Measurements from ENCODE around the gene NIM1K.

The NIM1K gene

DNA sequence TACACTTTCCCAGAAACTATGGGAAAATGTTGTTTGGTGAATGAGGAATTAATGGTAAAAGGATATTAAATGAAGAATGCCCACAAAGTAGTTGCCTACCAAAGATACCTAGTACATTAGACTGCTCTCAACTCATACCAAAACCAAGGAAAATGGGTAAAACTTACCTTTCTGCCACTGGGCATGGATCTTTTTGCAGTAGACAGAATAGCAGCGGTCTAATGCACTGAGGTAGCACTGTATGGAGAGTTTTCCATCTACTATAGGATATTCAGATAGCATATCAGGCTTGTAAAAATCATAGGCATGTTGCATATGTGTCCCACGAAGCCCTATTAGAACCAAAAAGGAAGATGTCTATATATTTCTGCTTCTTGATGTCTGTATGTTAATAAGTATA lies 104.8 kb downstream of the NIM1K start:
- TF ChIP-seq, protein P1, sequence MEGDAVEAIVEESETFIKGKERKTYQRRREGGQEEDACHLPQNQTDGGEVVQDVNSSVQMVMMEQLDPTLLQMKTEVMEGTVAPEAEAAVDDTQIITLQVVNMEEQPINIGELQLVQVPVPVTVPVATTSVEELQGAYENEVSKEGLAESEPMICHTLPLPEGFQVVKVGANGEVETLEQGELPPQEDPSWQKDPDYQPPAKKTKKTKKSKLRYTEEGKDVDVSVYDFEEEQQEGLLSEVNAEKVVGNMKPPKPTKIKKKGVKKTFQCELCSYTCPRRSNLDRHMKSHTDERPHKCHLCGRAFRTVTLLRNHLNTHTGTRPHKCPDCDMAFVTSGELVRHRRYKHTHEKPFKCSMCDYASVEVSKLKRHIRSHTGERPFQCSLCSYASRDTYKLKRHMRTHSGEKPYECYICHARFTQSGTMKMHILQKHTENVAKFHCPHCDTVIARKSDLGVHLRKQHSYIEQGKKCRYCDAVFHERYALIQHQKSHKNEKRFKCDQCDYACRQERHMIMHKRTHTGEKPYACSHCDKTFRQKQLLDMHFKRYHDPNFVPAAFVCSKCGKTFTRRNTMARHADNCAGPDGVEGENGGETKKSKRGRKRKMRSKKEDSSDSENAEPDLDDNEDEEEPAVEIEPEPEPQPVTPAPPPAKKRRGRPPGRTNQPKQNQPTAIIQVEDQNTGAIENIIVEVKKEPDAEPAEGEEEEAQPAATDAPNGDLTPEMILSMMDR (IDR thresholded peaks at IDR 0.05; ENCODE audit: low read depth, low read length) = no peak
- H3K4me3 ChIP-seq (ENCODE audit: low read depth, low read length) = no peak overlapping the region

DNA sequence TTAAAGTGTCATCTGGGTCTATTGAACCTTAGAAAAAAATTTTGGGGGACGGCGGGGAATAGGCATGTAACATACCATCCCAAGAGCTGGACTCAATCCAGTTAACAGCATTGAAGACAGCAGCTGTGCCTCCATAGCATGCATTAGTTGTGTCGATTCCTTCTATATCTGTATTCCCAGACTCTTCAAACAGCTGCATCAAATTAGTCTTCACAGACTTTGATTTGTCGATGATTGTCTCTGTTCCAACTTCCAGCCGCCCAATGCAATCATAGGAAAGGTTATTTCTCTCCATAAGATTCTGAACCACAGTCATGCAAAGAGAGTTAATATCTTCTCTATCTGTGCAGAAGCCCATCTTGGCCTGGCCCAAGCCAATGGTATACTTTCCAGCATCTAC lies 106.4 kb downstream of the NIM1K start:
- TF ChIP-seq, protein P1 (IDR thresholded peaks at IDR 0.05; ENCODE audit: low read depth, low read length) = no peak
- H3K4me3 ChIP-seq (ENCODE audit: low read depth, low read length) = no peak overlapping the region

DNA sequence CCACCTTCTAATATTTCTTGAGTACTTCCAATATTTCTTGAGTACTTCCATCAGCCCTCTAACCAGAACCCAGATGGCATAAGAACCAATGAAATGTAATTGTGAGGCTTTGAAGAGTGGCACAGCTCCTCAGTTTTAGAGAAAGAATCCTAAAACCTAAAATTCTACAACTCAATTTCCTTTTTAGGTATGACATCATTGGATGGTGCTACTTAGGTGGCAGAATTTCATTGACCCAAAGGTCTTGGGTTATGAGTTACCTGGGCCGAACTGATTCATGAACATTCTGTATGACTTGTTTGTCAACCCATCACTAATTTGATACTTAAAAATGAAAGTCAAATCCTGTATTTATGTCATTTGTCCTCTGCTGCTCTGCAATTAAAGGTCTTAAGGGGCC lies 108.1 kb downstream of the NIM1K start:
- no peak overlapping the region for H3K4me3 ChIP-seq (ENCODE audit: low read depth, low read length)
- TF ChIP-seq, protein P1 (IDR thresholded peaks at IDR 0.05; ENCODE audit: low read depth, low read length) = no peak

DNA sequence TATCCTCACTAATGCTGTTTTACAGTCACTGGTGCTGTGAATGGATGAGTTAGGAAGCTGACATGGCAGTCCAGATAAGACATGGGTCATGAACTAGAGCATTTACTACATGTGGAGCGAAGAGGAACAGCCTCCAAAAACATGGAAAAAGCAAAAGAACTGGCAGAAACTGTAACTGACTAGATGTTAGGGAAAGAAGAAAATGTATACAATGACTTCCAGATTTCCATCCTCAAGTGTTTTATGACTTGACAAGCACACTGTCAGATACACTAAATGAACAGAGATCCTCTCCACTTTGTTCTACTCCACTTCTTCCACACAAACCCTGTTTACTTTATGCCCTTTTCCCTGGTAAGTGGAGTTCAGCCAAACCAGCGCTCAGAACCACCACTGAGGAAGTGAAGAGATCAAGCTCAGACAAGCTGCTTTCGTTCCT lies 109.6 kb downstream of the NIM1K start:
- TF ChIP-seq, protein P1 (IDR thresholded peaks at IDR 0.05; ENCODE audit: low read depth, low read length) = no peak
- H3K4me3 ChIP-seq (ENCODE audit: low read depth, low read length) = no peak overlapping the region

DNA sequence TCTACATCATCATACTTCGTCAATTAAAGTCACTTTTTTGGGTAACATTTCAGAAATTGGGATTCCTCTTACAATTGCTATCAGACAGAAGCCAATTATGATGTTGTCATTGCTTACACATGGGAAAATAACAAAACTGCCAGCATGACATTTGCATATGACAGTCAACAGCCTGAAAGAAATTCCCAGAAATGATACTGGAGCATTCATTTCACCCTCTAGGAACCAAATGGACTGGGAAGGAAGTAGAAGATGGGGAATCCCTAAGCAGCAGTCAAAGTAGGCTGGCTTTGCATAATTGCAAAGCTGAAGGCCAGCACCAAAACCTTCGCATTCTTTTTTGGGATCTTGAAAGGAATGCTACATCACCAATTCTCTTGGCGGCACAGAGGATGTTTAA lies 110.5 kb downstream of the NIM1K start:
- H3K4me3 ChIP-seq (ENCODE audit: low read depth, low read length) = no peak overlapping the region
- TF ChIP-seq, protein P1 (IDR thresholded peaks at IDR 0.05; ENCODE audit: low read depth, low read length) = no peak

DNA sequence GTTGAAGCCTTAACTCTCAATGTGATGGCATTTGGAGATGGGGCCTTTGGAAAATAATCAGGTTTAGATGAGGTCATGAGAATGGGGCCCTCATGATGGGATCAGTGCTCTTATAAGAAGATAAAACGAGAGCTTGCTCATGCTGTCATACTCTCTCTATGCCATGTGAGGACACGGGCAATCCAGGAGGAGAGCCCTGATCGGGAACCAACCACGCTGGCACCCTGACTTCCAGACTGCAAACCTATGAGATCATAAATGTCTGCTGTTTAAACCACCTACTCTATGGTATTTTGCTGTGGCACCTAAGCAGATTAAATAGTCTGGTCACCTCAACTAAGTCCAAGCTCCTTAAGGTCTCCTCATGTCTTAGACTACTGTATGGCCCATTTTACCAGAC lies 111.2 kb downstream of the NIM1K start:
- H3K4me3 ChIP-seq (ENCODE audit: low read depth, low read length) = no peak overlapping the region
- TF ChIP-seq, protein P1 (IDR thresholded peaks at IDR 0.05; ENCODE audit: low read depth, low read length) = no peak

DNA sequence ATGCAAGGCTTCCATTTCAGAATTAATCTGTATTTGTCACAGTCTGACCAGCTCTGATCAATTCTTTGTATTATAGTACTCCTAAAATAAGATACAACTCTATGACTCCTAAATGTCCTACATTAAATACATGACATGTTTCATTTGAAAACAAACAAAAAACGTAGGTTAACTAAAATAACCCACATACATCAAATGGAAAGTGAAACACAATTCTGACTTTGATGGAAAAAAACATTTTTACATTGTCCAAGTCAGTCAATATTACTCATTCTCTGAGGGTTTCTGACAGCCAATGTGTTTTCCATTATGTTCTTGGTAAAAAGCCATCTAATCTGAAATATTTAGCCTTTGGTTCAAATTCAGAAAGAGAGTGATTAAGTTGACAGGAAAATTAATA lies 112.5 kb downstream of the NIM1K start:
- TF ChIP-seq, protein P1 (IDR thresholded peaks at IDR 0.05; ENCODE audit: low read depth, low read length) = no peak
- H3K4me3 ChIP-seq (ENCODE audit: low read depth, low read length) = no peak overlapping the region

All from WI38 (cell line).